Measurements from ENCODE around the gene STAMBP.

GRCh38 chr2:73893764-73894474 is 65.2 kb downstream of the STAMBP start:
- no peak for TF ChIP-seq CTCF (IDR thresholded peaks at IDR 0.05)
- no peak for TF ChIP-seq POLR2A (IDR thresholded peaks at IDR 0.05)
